Middle frontal gyrus (tissue), 1 donor: Measurements from ENCODE around the gene BPTF.
A peak's percentile ranks its signal among the peaks of the same experiment; 100 is the strongest.
"Not testable (repeated sequence)": the region's sequence is repeated elsewhere in the genome, so short reads cannot be mapped to it uniquely, and the experiment has no call there.

ENCODE experiments used
- DNase-seq: peaks from one replicate; pipeline ENCODE4 v3.0.0-alpha.2; 2015; ENCODE audit warnings: low spot score; ENCODE audit errors: extremely low spot score

Gene BPTF

GRCh38 chr17:67974185-67974584 lies 148.9 kb downstream of the BPTF start:
- DNase-seq, result no peak

DNA sequence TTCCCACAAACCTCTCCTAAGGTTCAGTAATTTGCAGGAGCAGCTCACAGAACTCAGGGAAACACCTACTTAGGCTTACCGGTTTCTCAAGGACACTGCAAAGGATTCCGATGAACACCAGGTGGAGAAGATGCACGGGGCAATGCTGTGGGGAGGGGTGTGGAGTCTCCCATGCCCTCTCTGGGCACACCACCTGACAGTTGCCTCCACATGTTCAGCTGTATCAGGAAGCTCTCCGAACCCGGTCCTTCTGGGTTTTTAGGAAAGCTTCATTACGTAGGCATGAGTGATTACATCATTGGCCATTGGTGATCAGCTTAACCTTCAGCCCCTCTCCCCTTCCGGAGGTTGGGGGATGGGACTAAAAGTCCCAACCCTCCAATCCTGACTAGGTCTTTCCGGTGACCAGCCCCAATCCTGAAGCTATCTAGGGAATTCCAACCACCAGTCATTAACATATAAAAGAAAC lies 149.3 kb downstream of the BPTF start:
- DNase-seq, result no peak

DNA sequence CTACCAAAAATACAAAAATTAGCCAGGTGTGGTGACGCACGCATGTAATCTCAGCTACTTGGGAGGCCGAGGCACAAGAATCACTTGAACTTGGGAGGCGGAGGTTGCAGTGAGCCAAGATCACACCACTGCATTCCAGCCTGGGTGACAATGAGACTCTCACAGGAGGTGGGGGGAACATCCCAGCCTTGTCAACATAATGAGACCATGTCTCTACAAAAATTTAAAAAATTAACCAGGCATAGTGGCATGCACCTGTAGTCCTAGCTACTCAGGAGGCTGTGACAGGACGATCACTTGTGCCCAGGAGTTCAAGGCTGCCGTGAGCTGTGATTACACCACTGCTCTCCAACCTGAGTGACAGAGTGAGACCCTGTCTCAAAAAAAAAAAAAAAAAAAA lies 151.0 kb downstream of the BPTF start:
- DNase-seq, result not testable (repeated sequence)

DNA sequence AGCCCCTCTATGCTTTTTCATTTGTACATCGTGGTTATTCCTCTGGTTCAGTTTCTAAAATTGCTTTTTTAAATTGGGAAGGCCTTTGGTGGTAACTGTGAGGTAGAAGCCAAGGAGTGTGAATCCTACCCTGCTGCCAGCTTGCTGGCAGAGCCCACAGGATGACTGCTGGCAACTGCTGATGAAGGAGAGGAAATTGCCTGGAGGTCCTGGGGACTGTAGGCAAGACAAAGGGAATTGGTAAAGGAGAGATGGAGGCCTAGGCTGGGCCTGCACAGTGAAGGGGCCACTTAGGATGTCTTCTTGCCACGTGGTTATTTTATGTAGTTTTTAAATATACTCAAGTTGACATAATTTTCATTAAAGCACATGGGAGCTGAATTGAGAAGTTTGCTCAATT lies 155.2 kb downstream of the BPTF start:
- no peak for DNase-seq

GRCh38 chr17:67980883-67981282 lies 155.6 kb downstream of the BPTF start:
- DNase-seq, result not testable (repeated sequence)

DNA sequence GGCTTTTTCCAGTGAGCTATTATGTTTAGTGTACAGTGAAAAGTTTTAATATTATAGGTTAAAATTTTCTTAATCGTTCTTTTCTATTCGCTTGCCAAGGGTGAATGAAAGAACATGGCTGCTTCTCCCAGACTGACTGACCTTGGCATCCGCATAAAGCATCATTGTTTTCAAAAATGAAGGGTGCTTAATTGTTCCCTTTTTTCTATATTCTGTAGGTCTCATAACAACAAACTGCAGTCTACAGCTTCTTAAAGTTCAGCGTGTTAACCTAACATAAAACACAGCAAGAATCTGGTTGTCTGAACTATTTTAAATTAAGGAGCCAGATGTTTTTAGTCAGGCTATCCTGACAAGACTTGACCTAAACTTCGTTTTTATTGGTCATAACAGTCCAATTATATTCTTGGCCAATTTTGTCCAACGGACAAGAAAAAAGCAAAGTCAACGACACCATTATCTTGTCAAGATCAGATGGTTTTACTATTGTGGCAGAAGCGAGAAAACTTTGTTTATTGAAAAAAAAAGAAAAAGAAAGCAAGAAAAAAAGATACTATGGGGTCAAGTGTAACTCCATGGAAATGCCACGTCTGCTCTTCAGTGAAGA lies 156.8 kb downstream of the BPTF start:
- DNase-seq, result no peak

- DNase-seq, result no peak
Observed at GRCh38 chr17:67982686-67983382, 157.5 kb downstream of the BPTF start.

GRCh38 chr17:67983383-67983688 lies 158.0 kb downstream of the BPTF start:
- no peak for DNase-seq

GRCh38 chr17:67990909-67991308 lies 165.6 kb downstream of the BPTF start:
- DNase-seq, result no peak

DNA sequence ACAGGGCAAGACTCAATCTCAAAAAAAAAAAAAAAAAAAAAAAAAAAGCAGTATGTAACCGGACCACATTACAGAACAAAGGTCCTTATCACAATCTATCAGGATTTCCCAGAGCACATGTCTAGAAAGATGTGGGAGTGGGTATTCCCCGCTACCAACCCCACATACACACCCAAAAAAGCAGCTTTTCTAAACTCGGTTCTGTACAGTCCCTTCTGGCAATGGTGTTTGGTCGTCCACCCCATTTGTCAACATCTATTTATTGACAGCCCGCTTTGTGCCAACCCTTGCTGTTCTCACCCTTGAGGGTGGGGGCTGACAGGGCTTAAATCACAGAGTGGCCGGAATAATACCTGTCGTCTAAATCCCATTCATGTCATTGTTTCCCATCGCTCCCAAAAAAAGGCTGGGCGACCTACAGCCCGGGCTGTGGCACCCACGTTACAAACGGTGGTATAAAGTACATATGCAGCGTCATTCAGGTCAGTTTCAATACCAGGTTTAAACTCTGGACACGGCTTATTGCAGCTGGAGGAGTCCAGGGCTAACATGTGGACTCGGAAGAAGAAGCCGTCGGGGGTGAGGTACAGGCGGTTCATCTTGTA lies 167.3 kb downstream of the BPTF start:
- DNase-seq, result no peak

GRCh38 chr17:67993153-67993997 lies 168.1 kb downstream of the BPTF start:
- DNase-seq, result peak; percentile 77

- no peak for DNase-seq
Observed at GRCh38 chr17:67993998-67994361, 168.7 kb downstream of the BPTF start.

DNA sequence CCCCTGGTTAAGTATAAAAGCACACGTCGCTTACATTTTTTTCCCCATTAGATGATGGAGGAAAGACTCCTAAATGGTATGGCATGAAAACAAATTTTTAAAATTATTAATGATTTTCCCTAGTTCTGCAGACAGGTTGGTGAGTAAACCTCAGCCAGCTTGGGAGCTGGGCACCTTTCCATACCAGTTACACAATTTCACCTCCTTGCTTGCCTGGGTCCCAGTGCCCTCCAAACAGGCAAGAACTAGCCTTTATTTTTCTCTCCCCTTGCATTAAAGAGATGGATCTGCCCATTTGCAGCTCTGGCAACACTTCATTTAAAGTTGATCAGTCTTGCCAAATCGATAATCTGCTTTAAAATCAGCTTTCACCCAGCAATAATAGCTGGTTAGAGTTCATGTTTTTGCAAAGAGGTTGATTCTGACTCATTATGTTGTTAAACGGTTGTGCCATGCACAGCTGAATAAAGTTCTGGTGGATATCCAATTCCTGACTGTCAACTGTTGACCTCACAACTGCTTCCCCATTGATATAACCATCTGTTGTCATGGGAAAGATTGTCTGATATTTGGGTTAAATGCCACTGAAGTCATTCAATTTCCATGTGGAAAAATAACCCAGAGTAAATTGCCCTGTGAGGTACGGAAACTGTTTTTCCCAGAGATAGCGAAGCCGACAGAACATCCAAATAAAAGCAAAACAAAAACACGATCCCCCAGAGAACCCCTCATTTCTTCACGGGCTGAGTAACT lies 169.7 kb downstream of the BPTF start:
- no peak for DNase-seq

DNA sequence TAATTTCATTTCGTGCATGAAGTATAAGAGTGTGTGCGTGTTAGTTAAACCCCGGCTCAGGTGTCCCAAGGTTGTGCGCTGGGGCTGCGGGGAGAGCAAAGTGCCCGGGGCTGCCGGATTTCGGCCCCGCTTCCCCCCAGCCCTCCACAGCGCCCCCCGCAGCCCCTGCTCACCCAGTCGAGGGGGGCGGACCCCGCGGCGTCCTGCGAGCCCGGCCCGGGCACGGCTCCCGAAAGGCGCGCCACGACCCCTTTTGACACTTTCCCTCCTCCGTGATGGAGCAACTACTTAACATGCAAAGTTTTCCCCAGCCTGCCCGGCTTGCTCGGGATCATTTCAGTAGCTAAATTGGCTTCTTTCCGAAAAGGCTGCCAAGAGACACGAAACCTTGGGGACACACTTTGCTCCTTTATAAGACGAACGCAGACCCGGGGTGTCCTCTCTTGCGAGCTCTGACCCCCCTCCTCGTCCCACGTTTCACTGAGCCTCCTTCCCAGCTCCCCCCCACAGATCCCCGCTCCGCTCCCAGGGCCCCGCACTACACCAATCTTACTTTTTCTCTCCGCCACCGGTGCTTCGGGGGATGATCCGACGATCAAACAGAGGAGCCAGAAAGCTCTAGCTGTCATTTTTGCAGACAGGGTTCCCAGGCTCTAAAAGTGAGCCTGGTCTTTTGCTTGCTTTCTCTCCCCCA lies 170.4 kb downstream of the BPTF start:
- DNase-seq, result no peak

DNA sequence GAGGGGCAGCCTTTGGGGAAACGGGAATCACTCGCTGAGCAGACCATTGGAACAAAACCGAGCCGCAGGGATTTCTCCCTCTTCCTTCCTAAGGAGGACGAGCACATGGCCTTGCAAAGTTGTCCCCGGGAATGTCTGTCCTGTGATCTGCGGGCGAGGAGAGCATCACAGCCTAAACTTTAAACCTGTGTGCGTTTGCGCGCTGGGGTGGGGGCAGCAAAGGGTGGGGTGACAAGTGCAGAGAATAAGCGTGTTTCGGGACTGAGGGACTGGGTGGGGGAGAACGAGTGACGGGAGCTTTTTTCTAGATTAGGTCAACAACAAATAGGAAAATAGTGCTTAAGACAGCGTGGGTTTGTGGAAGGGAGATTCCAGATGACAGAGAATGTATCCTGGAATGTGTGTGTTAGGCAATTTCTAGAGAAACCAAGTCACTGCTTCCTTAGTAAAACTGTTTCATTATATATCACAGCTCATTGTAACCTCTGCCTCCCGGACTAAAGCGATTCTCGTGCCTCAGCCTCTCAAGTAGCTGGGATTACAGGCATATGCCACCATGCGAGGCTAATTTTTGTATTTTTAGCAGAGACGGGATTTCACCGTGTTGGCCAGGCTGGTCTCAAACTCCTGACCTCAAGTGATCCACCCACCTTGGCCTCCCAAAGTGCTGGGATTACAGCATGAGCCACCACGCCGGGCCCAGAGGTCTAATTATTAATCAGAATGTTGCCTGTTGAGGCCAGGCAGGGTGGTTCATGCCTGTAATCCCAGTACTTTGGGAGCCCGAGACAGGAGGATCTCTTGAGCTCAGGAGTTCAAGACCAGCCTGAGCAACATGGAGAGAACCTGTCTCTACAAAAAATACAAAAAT lies 171.2 kb downstream of the BPTF start, which contains the start of gene C17orf58:
TSS of gene C17orf58 (minus strand) at position 169 of the 871 bp plus-strand sequence. CDS start 271 bp downstream, outside the sequence.
- DNase-seq, result not testable (repeated sequence)

- DNase-seq, result no peak
Observed at GRCh38 chr17:67998466-67998865, 173.2 kb downstream of the BPTF start.

GRCh38 chr17:67999291-67999911 lies 174.1 kb downstream of the BPTF start:
- DNase-seq, result no peak

DNA sequence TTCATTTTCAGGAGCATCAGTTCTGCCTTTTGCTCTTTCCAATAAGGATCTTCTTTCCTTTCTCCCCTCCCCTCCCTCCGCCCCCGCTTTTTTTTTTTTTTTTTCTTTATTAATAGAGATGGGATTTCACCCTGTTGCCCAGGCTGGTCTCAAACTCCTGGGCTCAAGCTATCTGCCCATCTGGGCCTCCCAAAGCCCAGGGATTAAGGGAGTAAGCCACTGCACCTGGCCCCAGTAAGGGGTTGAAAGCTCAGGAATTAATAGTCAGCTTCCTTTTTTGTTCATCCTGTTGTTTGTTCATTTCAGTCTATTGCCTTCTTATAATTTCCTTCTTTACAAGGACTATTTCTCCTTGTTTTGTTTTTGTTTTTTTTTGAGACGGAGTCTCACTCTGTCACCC lies 178.9 kb downstream of the BPTF start:
- DNase-seq, result no peak

DNA sequence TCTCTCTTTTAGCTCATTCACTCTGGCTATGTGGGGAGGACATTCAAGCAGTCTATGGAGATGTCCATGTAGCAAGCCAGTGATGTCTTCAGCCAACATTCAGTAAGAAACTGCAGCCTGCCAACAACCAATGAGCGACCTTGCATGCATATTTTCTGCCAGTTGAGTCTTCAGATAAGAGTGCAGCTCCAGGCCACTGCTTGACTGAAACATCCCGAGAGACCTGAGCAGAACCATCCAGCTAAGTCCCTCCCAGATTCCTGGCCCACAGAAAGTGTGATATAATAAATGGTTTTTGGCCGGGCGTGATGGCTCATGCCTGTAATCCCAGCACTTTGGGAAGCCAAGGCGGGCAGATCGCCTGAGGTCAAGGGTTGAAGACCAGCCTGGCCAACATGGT lies 181.5 kb downstream of the BPTF start:
- no peak for DNase-seq
